Testis (tissue), 2 donors: ENCODE data around the gene LAPTM4A.

ENCODE experiments used
- CTCF ChIP-seq, 3 experiments: fragments of 450-650 bp in 2 of 3; fragments of 200-600 bp in 1 of 3; sonication (generic) in 1 of 3; IDR thresholded peaks; one replicate each; pipeline ENCODE4 v1.5.1; 2016 to 2019; ENCODE audit warnings: antibody characterized with exemption in 3 of 3, mild to moderate bottlenecking in 2 of 3, moderate library complexity in 1 of 3
- POLR2A ChIP-seq: fragments of 450-650 bp; IDR thresholded peaks from one replicate; pipeline ENCODE4 v1.6.1; 2017; ENCODE audit warnings: antibody characterized with exemption, mild to moderate bottlenecking, moderate library complexity

DNA sequence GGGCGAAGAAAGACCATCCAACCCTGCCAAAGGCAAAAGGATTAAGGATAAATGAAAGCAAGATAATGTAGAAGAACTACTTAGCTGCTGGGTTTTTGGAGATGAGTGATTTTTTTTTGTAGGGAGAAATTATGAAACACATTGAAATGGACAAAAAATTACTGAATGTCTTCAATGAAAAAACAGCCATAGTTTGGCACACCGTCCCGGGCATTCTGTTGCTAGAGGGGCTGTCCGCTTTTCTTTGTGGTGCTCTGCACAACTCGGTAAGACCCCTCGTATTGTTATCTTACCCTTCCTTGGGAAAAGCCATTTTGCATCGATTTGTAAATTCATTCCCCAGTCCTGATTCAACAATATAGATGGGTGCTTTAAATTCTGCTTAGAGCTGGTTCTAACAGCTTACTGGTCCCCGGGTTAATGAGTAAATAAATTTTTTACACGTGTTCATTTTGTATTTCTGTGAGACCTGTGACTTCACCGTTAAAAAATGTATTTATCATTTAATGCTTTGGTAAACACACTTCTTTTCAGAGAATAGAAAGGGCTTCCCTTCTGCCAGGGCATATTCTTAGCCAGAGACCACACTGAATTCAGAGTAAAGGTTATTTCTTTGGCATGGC, 912 bp upstream of the LAPTM4A start:
- TF ChIP-seq CTCF (IDR thresholded peaks at IDR 0.05) (no peak), POLR2A (no peak)
